ENCODE data around the gene KRTAP3-2.
A peak's percentile ranks its signal among the peaks of the same experiment; 100 is the strongest.
"Not testable (repeated sequence)": the region's sequence is repeated elsewhere in the genome, so short reads cannot be mapped to it uniquely, and the experiment has no call there.

KRTAP3-2 gene

GRCh38 chr17:40999563-40999962 is at the start of gene KRTAP3-2:
TSS of gene KRTAP3-2 (minus strand) at chr17:40999906. CDS start at chr17:40999853, 53 bp downstream.
- H3K4me3 ChIP-seq (ENCODE audit: control insufficient read depth, low read depth, low read length); DNase-seq (ENCODE audit: low read depth): not testable (repeated sequence)

GRCh38 chr17:41049110-41049509 is 49.4 kb upstream of the KRTAP3-2 start:
- TF ChIP-seq CTCF (IDR thresholded peaks at IDR 0.05; ENCODE audit: control insufficient read depth, insufficient read depth, low read depth, low read length, missing control alignments) = no peak
- DNase-seq (ENCODE audit: low read depth) = peak; percentile 58
- no peak overlapping the region for H3K4me3 ChIP-seq (ENCODE audit: control insufficient read depth, low read depth, low read length)

- peak; percentile 51 for DNase-seq (ENCODE audit: low read depth)
- TF ChIP-seq CTCF (IDR thresholded peaks at IDR 0.05; ENCODE audit: control insufficient read depth, insufficient read depth, low read depth, low read length, missing control alignments) = no peak
- no peak overlapping the region for H3K4me3 ChIP-seq (ENCODE audit: control insufficient read depth, low read depth, low read length)
Observed at GRCh38 chr17:41048441-41048840, 48.7 kb upstream of the KRTAP3-2 start.

- not testable (repeated sequence) for H3K4me3 ChIP-seq (ENCODE audit: control insufficient read depth, low read depth, low read length); DNase-seq (ENCODE audit: low read depth)
Observed at GRCh38 chr17:41046735-41047465, 47.2 kb upstream of the KRTAP3-2 start, which contains the start of gene KRTAP2-1. TSS of gene KRTAP2-1 (minus strand) at chr17:41047316. CDS start at chr17:41047267, 49 bp downstream.

- no peak for DNase-seq (ENCODE audit: low read depth)
- no peak for TF ChIP-seq CTCF (IDR thresholded peaks at IDR 0.05; ENCODE audit: control insufficient read depth, insufficient read depth, low read depth, low read length, missing control alignments)
- H3K4me3 ChIP-seq (ENCODE audit: control insufficient read depth, low read depth, low read length) = no peak overlapping the region
Observed at GRCh38 chr17:41042953-41043352, 43.2 kb upstream of the KRTAP3-2 start.

GRCh38 chr17:41040783-41041571 is 41.3 kb upstream of the KRTAP3-2 start, which contains the start of gene KRTAP1-1:
TSS of gene KRTAP1-1 (minus strand) at chr17:41041450. CDS start at chr17:41041397, 53 bp downstream.
- H3K4me3 ChIP-seq (ENCODE audit: control insufficient read depth, low read depth, low read length); DNase-seq (ENCODE audit: low read depth): not testable (repeated sequence)

GRCh38 chr17:41037853-41038350 is 38.2 kb upstream of the KRTAP3-2 start:
- no peak for DNase-seq (ENCODE audit: low read depth)
- no peak for TF ChIP-seq CTCF (IDR thresholded peaks at IDR 0.05; ENCODE audit: control insufficient read depth, insufficient read depth, low read depth, low read length, missing control alignments)
- H3K4me3 ChIP-seq (ENCODE audit: control insufficient read depth, low read depth, low read length) = no peak overlapping the region

More at GRCh38 chr17:41040783-41041571, 41.3 kb upstream of the KRTAP3-2 start, which contains the start of gene KRTAP1-1:
- peak; percentile 26 for TF ChIP-seq CTCF (IDR thresholded peaks at IDR 0.05; ENCODE audit: control insufficient read depth, insufficient read depth, low read depth, low read length, missing control alignments)

- DNase-seq (ENCODE audit: low read depth) = not testable (repeated sequence)
Observed at GRCh38 chr17:41034346-41034935, 34.7 kb upstream of the KRTAP3-2 start, which contains the start of gene KRTAP1-3. TSS of gene KRTAP1-3 (minus strand) at chr17:41034874. CDS start at chr17:41034821, 53 bp downstream.

More at GRCh38 chr17:41034346-41034935, 34.7 kb upstream of the KRTAP3-2 start, which contains the start of gene KRTAP1-3:
- not testable (repeated sequence) for H3K4me3 ChIP-seq (ENCODE audit: control insufficient read depth, low read depth, low read length)
